ENCODE measurements around the gene KLRC3. TPM values are rescaled to one million over a fixed set of nuclear protein-coding genes. Genes with fewer than 3 reads are reported as not detected.
"Not testable (repeated sequence)": the region's sequence is repeated elsewhere in the genome, so short reads cannot be mapped to it uniquely, and the experiment has no call there.

Gene KLRC3
- total RNA-seq, 2 experiments from 2014 or later = 1.3 to 2.1 TPM

DNA sequence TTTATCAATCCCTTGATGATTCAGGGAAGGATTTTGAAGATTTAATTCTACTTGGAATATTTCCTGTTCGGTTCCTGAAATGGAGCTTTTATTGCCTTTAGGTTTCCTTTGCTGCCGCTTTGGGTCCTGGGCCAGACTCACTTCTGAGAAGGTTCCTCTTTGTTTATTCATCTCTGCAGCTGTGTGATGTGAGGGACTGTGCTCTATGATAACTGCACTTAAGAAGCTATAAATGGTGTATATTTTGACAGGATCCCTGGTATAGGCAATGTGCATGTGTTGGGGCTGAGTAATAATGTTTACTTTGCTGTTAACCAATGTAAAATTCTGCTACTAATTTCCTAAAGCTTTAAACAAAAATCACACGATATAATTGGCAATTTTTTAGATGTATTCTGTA lies 15.4 kb upstream of the KLRC3 start, which contains the start of gene KLRC2:
KLRC2 (minus strand) TSS at position 195 of the 400 bp plus-strand sequence; CDS start at position 171, 24 bp downstream.
- H3K9me3 Mint-ChIP-seq (ENCODE audit: insufficient read depth); CTCF ChIA-PET; H3K36me3 Mint-ChIP-seq (ENCODE audit: low read depth); H3K27me3 Mint-ChIP-seq (ENCODE audit: low read depth); POLR2A ChIA-PET; H3K4me1 Mint-ChIP-seq (ENCODE audit: low read depth); H3K27ac Mint-ChIP-seq: not testable (repeated sequence)
- peak within 1 kb of the TSS; percentile 17 for H3K4me3 Mint-ChIP-seq
- peak; percentile 31 for DNase-seq
- peak; percentile 66 for ATAC-seq

DNA sequence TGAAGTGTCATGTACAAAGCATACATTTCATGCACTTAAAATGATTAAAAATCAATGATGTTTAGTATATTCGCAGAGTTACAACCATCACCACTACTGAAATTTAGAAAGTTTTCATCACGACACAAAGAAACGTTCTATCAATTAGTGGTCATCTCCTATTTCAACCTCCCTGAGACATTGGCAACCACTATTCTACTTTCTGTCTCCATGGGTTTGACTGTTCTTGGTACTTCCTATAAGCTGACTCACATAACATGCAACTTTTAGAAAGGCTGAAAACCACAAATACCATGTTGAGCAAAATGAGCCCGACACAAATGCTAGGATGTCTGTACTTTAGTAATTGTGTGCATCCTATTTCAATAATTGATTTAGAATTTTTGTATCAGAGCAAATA lies 10.2 kb upstream of the KLRC3 start:
- CTCF ChIA-PET; POLR2A ChIA-PET; DNase-seq; H3K36me3 Mint-ChIP-seq (ENCODE audit: low read depth); H3K27ac Mint-ChIP-seq; H3K9me3 Mint-ChIP-seq (ENCODE audit: insufficient read depth); H3K4me1 Mint-ChIP-seq (ENCODE audit: low read depth); H3K27me3 Mint-ChIP-seq (ENCODE audit: low read depth); H3K4me3 Mint-ChIP-seq: not testable (repeated sequence)
- peak; percentile 75 for ATAC-seq

DNA sequence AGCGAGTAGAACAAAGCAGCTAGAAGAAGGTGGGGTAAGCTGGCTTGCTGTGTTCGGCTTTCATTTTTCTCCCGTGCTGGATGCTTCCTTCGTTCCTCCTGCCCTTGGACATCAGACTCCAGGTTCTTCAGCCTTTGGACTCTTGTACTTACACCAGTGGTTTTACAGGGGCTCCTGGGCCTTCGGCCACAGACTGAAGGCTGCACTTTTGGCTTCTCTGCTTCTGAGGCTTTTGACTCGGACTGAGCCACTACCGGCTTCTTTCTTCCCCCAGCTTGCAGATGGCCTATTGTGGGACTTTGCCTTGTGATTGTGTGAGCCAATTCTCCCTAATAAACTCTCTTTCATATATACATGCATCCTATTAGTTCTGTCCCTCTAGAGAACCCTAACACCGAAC lies 5.5 kb upstream of the KLRC3 start:
- H3K9me3 Mint-ChIP-seq (ENCODE audit: insufficient read depth); H3K27ac Mint-ChIP-seq; ATAC-seq; H3K36me3 Mint-ChIP-seq (ENCODE audit: low read depth); H3K27me3 Mint-ChIP-seq (ENCODE audit: low read depth); H3K4me1 Mint-ChIP-seq (ENCODE audit: low read depth); CTCF ChIA-PET; DNase-seq; H3K4me3 Mint-ChIP-seq: not testable (repeated sequence)
- POLR2A ChIA-PET = interaction anchor here (0.5 kb wide), 1 partner anchor 790 kb away, joined by 3 read pairs; no protein-coding TSS in a partner anchor

DNA sequence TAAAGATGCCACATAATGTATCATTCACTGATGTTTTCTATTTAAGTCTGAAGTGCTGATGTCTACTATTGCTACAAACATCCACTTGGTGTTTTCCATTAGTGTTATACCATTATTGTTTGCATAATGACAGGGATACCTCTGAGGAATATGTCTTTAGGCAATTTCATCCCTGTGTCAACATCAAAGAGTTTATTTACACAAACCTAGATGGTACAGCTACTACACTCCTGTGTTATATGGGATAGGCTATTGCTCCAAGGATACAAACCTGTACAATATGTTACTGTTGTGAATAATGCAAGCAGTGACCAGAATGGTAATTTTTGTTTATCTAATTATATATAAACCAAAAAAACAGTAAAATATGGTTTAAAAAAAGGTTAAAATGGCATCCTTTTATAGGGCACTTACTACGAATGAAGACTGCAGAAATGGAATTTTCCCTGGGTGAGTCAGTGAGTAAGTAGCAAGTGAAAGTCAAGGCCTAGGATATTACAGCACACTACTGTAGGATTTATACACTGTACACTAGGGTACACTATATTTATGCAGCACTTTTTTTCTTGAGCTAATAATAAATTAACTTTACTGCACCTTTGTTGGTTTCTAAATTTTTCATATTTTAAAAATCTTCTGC lies 4.0 kb upstream of the KLRC3 start:
- H3K27ac Mint-ChIP-seq; ATAC-seq; CTCF ChIA-PET; H3K36me3 Mint-ChIP-seq (ENCODE audit: low read depth); H3K9me3 Mint-ChIP-seq (ENCODE audit: insufficient read depth); H3K4me1 Mint-ChIP-seq (ENCODE audit: low read depth); H3K27me3 Mint-ChIP-seq (ENCODE audit: low read depth); DNase-seq; H3K4me3 Mint-ChIP-seq; POLR2A ChIA-PET: not testable (repeated sequence)

DNA sequence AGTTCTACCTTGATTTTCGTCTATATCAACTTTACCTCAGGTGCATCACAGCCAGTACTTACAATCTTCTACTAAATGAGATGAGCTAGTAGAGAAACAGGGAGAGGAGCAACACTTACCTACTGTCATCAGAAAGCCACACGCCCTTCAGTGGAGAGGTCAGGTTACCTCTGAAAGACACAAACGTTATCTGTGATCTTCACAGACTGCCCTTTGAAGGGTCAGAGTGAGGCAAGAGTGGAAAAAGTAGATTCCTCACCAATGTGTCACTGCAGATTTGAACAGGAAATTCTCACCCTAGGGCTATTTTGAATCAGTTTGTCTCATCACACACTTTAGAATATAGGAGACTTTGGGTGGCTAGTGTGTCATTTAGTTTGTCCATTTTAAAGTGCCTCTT lies 1.8 kb upstream of the KLRC3 start:
- H3K27ac Mint-ChIP-seq; CTCF ChIA-PET; H3K27me3 Mint-ChIP-seq (ENCODE audit: low read depth); H3K4me1 Mint-ChIP-seq (ENCODE audit: low read depth); H3K9me3 Mint-ChIP-seq (ENCODE audit: insufficient read depth); H3K36me3 Mint-ChIP-seq (ENCODE audit: low read depth); POLR2A ChIA-PET; H3K4me3 Mint-ChIP-seq; DNase-seq: not testable (repeated sequence)
- peak; percentile 81 for ATAC-seq

DNA sequence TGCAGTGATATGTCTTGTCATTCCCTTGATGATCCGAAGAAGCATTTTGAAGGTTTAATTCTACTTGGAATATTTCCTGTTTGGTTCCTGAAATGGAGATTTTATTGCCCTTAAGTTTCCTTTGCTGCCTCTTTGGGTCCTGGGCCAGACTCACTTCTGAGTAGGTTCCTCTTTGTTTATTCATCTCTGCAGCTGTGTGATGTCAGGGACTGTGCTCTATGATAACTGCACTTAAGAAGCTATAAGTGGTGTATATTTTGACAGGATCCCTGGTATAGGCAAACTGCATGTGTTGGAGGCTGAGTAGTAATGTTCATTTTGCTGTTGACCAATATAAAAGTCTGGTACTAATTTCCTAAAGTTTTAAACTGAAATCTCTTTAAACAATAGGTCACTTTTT lies 11.0 kb downstream of the KLRC3 start, which contains the start of gene KLRC4:
KLRC4 (minus strand) TSS at position 366 of the 400 bp plus-strand sequence; CDS start at position 184, 182 bp downstream.
- peak within 1 kb of the TSS; percentile 77 for H3K4me3 Mint-ChIP-seq
- peaks cover 32% of the 10 kb centered on the region for H3K36me3 Mint-ChIP-seq (ENCODE audit: low read depth)
- ChIA-PET POLR2A (interaction anchor here (1.1 to 1.5 kb wide), 3 partner anchors 15 to 145 kb away, joined by 4 to 11 read pairs (median 5); no protein-coding TSS in a partner anchor), CTCF (no interaction called here)
- no peaks in the 10 kb centered on the region for H3K9me3 Mint-ChIP-seq (ENCODE audit: insufficient read depth)
- no peaks in the 10 kb centered on the region for H3K27me3 Mint-ChIP-seq (ENCODE audit: low read depth)
- peak; percentile 63 for ATAC-seq
- peaks cover 27% of the 10 kb centered on the region for H3K4me1 Mint-ChIP-seq (ENCODE audit: low read depth)
- DNase-seq = peak; percentile 49
- peak within 1 kb of the TSS; percentile 86 for H3K27ac Mint-ChIP-seq

DNA sequence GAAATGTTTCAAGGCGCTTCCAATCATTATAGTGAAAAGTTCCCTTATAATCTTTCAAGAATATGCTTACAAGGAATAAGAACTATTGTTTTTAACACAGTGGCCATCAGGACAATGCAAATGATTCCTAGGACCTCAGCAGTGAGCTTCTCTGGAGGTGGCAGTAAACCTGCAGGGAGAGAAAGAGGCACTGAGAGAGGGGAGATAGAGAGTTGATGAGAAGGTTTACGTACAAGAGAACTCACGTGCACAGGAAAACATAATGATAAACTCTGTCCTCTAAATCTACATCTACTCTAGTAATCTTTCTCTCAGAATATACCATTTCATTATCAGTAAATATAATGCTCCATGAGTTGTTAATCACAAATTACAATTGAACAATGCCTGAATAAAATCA lies 11.6 kb downstream of the KLRC3 start:
- H3K4me3 Mint-ChIP-seq = peak overlapping the region; percentile 77
- peak overlapping the region; percentile 86 for H3K27ac Mint-ChIP-seq
- peaks cover 32% of the 10 kb centered on the region for H3K36me3 Mint-ChIP-seq (ENCODE audit: low read depth)
- DNase-seq = no peak
- no peaks in the 10 kb centered on the region for H3K9me3 Mint-ChIP-seq (ENCODE audit: insufficient read depth)
- ChIA-PET POLR2A (interaction anchor here (1.1 to 1.5 kb wide), 3 partner anchors 14 to 145 kb away, joined by 4 to 11 read pairs (median 5); no protein-coding TSS in a partner anchor), CTCF (no interaction called here)
- H3K4me1 Mint-ChIP-seq (ENCODE audit: low read depth) = peaks cover 27% of the 10 kb centered on the region
- no peaks in the 10 kb centered on the region for H3K27me3 Mint-ChIP-seq (ENCODE audit: low read depth)
- no peak for ATAC-seq

DNA sequence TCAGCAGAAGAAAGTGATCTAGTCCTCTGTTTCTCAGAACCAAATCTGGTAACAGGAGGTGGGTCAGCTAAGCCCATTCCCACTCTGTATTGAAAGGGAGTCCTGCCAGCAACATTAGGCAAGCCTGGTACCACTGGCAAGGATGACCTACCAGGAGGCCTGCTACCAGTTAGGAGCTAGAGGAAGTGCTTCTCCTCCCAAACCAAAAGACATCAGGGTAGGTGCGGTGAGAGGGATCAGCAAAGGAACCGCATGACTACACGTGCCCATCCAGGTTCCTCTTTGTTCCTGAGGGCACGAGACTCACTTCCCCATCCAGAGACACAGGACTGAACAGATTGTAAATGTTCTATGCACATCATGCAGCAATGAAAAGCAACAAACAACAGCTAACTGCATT lies 13.7 kb downstream of the KLRC3 start:
- peak overlapping the region; percentile 76 for H3K4me3 Mint-ChIP-seq
- ATAC-seq (peak; percentile 16), DNase-seq (no peak)
- ChIA-PET POLR2A (interaction anchor here (0.9 to 2.1 kb wide), 5 partner anchors 15 to 152 kb away, joined by 3 to 16 read pairs (median 10); no protein-coding TSS in a partner anchor), CTCF (interaction anchor here (0.7 to 1.1 kb wide), 5 partner anchors 8 to 609 kb away, joined by 3 to 4 read pairs (median 3); no protein-coding TSS in a partner anchor)
- no peaks in the 10 kb centered on the region for H3K27me3 Mint-ChIP-seq (ENCODE audit: low read depth)
- peaks cover 35% of the 10 kb centered on the region for H3K36me3 Mint-ChIP-seq (ENCODE audit: low read depth)
- peaks cover 35% of the 10 kb centered on the region for H3K4me1 Mint-ChIP-seq (ENCODE audit: low read depth)
- H3K9me3 Mint-ChIP-seq (ENCODE audit: insufficient read depth) = no peaks in the 10 kb centered on the region
- peak overlapping the region; percentile 83 for H3K27ac Mint-ChIP-seq

DNA sequence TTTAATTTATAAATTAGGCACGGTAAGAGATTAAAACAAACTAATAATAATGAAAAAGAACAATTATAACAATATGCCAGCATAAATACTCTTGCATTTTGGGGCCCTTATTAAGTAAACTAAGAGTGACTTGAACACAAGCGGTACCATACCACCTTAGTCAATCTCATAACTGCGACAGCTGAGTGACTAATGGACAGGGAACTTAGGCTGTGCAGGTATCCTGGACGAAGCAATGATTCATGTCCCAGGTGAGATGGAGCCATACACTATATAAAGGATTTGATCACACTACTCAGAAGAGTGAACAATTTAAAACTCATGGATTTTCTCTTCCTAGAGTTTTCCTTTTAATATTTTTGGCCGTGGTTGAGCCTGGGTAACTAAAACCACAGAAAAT lies 15.1 kb downstream of the KLRC3 start:
- Mint-ChIP-seq H3K27me3 (ENCODE audit: low read depth) (no peaks in the 10 kb centered on the region), H3K4me3 (peak overlapping the region; percentile 55), H3K36me3 (ENCODE audit: low read depth) (peaks cover 42% of the 10 kb centered on the region), H3K9me3 (ENCODE audit: insufficient read depth) (no peaks in the 10 kb centered on the region), H3K4me1 (ENCODE audit: low read depth) (peaks cover 36% of the 10 kb centered on the region), H3K27ac (no peak overlapping the region)
- ATAC-seq (no peak), DNase-seq (no peak)
- CTCF ChIA-PET = interaction anchor here (1.2 kb wide), 1 partner anchor 13 kb away, joined by 5 read pairs; no protein-coding TSS in a partner anchor
- POLR2A ChIA-PET = interaction anchor here (1.0 to 1.1 kb wide), 2 partner anchors 13 to 149 kb away, joined by 3 read pairs; no protein-coding TSS in a partner anchor

DNA sequence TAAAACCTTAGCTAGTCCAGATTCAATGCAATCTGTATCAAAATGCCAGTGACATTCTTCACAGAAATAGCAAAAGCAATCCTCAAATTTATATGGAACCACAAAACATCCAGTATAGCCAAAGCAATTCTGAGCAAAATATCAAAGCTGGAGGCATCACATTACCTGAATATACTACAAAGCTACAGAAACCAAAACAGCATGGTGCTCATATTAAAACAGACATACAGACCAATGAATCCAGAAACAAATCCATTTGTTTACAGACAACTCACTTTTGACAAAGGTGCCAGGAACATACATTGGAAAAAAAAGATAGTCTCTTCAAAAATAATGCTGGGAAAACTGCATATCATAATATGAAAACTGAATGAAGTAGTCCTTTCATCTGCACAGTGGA lies 15.6 kb downstream of the KLRC3 start:
- ATAC-seq = no peak
- Mint-ChIP-seq H3K4me3 (peak overlapping the region; percentile 55), H3K9me3 (ENCODE audit: insufficient read depth) (no peaks in the 10 kb centered on the region), H3K4me1 (ENCODE audit: low read depth) (peaks cover 40% of the 10 kb centered on the region), H3K27me3 (ENCODE audit: low read depth) (no peaks in the 10 kb centered on the region), H3K36me3 (ENCODE audit: low read depth) (peaks cover 46% of the 10 kb centered on the region), H3K27ac (no peak overlapping the region)
- POLR2A ChIA-PET = interaction anchor here (0.6 to 1.7 kb wide), 4 partner anchors 12 to 154 kb away, joined by 3 to 5 read pairs (median 3); no protein-coding TSS in a partner anchor
- no peak for DNase-seq
- CTCF ChIA-PET = interaction anchor here (0.9 to 1.2 kb wide), 2 partner anchors 10 to 13 kb away, joined by 3 to 5 read pairs; no protein-coding TSS in a partner anchor

DNA sequence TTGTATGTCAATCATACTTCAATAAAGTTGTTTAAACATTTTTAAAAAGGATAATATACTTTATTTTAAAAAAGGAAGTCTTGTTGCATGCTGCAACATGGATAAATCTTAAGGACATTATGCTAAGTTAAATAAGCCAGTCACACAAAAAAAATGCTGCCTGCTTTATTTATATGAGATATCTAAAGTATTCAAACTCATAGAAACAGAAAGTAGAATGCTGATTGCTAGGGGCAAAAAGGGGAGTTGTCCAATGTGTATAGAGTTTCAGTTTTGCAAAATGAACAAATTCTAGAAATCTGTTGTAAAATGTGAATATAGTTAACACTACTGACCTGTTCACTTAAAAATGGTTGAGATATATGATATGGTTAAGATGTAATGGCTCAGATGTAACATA lies 19.6 kb downstream of the KLRC3 start:
- H3K9me3 Mint-ChIP-seq (ENCODE audit: insufficient read depth) = no peaks in the 10 kb centered on the region
- ATAC-seq = peak; percentile 39
- DNase-seq = no peak
- CTCF ChIA-PET = interaction anchor here (1.9 kb wide), 1 partner anchor 34 kb away, joined by 5 read pairs; no protein-coding TSS in a partner anchor
- POLR2A ChIA-PET = interaction anchor here (1.1 to 2.0 kb wide), 3 partner anchors 12 to 36 kb away, joined by 3 to 14 read pairs (median 3); no protein-coding TSS in a partner anchor
- peaks cover 48% of the 10 kb centered on the region for H3K36me3 Mint-ChIP-seq (ENCODE audit: low read depth)
- peak overlapping the region; percentile 56 for H3K4me3 Mint-ChIP-seq
- H3K4me1 Mint-ChIP-seq (ENCODE audit: low read depth) = peaks cover 41% of the 10 kb centered on the region
- H3K27ac Mint-ChIP-seq = peak overlapping the region; percentile 33
- H3K27me3 Mint-ChIP-seq (ENCODE audit: low read depth) = no peaks in the 10 kb centered on the region

DNA sequence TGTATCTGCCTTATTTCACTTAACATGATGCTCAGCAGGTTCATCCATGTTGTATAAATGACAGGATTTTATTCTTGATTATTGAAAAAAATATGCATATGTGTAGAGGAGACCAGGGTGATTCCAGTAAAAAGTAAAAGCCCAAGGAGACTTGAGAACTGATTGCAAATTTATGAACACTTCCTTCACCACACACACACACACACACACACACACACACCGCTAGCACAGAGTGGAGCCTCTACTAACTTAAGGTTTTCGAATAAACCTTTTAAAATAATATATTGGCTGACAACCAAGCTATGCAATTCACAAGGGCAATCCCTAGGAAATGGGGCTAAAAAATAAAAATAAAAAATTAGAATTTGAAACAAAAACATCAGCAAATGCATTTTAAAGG lies 22.2 kb downstream of the KLRC3 start:
- POLR2A ChIA-PET = interaction anchor here (1.2 to 8.5 kb wide), 4 partner anchors 11 to 156 kb away, joined by 4 to 85 read pairs (median 30); no protein-coding TSS in a partner anchor
- CTCF ChIA-PET = interaction anchor here (0.6 to 2.4 kb wide), 2 partner anchors 9 to 33 kb away, joined by 4 to 6 read pairs; no protein-coding TSS in a partner anchor

More for the DNA sequence above, 22.2 kb downstream of the KLRC3 start:
- Mint-ChIP-seq H3K36me3 (ENCODE audit: low read depth) (peaks cover 32% of the 10 kb centered on the region), H3K27ac (peak overlapping the region; percentile 67), H3K4me1 (ENCODE audit: low read depth) (peaks cover 66% of the 10 kb centered on the region), H3K27me3 (ENCODE audit: low read depth) (no peaks in the 10 kb centered on the region), H3K9me3 (ENCODE audit: insufficient read depth) (no peaks in the 10 kb centered on the region), H3K4me3 (peak overlapping the region; percentile 55)
- DNase-seq (no peak), ATAC-seq (no peak)
